ENCODE results near the gene ANP32E.

The ANP32E gene

GRCh38 chr1:150235852-150236613 is at the start of gene ANP32E:
TSS of gene ANP32E (minus strand) at chr1:150236112. CDS start at chr1:150235786, 326 bp downstream.
- DNase-seq (ENCODE audit: low spot score) = peak; percentile 98

- DNase-seq (ENCODE audit: low spot score) = no peak
Measured at GRCh38 chr1:150283260-150283659, 47.3 kb upstream of the ANP32E start.

GRCh38 chr1:150282558-150282958 is 46.6 kb upstream of the ANP32E start:
- DNase-seq (ENCODE audit: low spot score) = no peak

GRCh38 chr1:150281758-150282557 is 46.0 kb upstream of the ANP32E start, which contains the start of gene CIART:
TSS of gene CIART (plus strand) at chr1:150282554. CDS start at chr1:150283268, 714 bp downstream.
- DNase-seq (ENCODE audit: low spot score) = peak; percentile 69

- DNase-seq (ENCODE audit: low spot score) = peak; percentile 53
Measured at GRCh38 chr1:150281221-150281757, 45.4 kb upstream of the ANP32E start.

GRCh38 chr1:150280138-150280707 is 44.3 kb upstream of the ANP32E start:
- no peak for DNase-seq (ENCODE audit: low spot score)

GRCh38 chr1:150273311-150273710 is 37.4 kb upstream of the ANP32E start:
- no peak for DNase-seq (ENCODE audit: low spot score)

- no peak for DNase-seq (ENCODE audit: low spot score)
Measured at GRCh38 chr1:150271291-150271959, 35.5 kb upstream of the ANP32E start.

- DNase-seq (ENCODE audit: low spot score) = no peak
Measured at GRCh38 chr1:150269451-150269850, 33.5 kb upstream of the ANP32E start.

GRCh38 chr1:150268705-150269403 is 32.9 kb upstream of the ANP32E start, which contains the start of gene APH1A:
TSS of gene APH1A (minus strand) at chr1:150269016. CDS start at chr1:150268810, 206 bp downstream.
- peak; percentile 97 for DNase-seq (ENCODE audit: low spot score)

- DNase-seq (ENCODE audit: low spot score) = peak; percentile 39
Measured at GRCh38 chr1:150268340-150268704, 32.4 kb upstream of the ANP32E start.

- DNase-seq (ENCODE audit: low spot score) = no peak
Measured at GRCh38 chr1:150267896-150268295, 32.0 kb upstream of the ANP32E start.

GRCh38 chr1:150263549-150263948 is 27.6 kb upstream of the ANP32E start:
- no peak for DNase-seq (ENCODE audit: low spot score)

- no peak for DNase-seq (ENCODE audit: low spot score)
Measured at GRCh38 chr1:150262388-150263320, 26.7 kb upstream of the ANP32E start.

- DNase-seq (ENCODE audit: low spot score) = no peak
Measured at GRCh38 chr1:150261367-150261766, 25.5 kb upstream of the ANP32E start.

GRCh38 chr1:150259758-150260669 is 24.1 kb upstream of the ANP32E start:
- no peak for DNase-seq (ENCODE audit: low spot score)

GRCh38 chr1:150259217-150259616 is 23.3 kb upstream of the ANP32E start:
- no peak for DNase-seq (ENCODE audit: low spot score)

GRCh38 chr1:150257624-150258585 is 22.0 kb upstream of the ANP32E start, which contains the start of gene CA14:
TSS of gene CA14 (plus strand) at chr1:150257774. CDS start at chr1:150258129, 355 bp downstream.
- no peak for DNase-seq (ENCODE audit: low spot score)
